K562 (cell line): ENCODE data around the gene TXLNA. TPM values are rescaled to one million over a fixed set of nuclear protein-coding genes. Genes with fewer than 3 reads are reported as not detected.
A peak's percentile ranks its signal among the peaks of the same experiment; 100 is the strongest.

Source experiments
- ADNP ChIP-seq: fragments of 200-800 bp; sonication (Bioruptor generic); IDR thresholded peaks from 2 replicates; pipeline ENCODE4 v1.6.1; 2016; ENCODE audit warnings: missing genetic modification characterization, missing compliant biosample characterization
- ARNT ChIP-seq, 2 experiments: fragments of 450-650 bp; IDR thresholded peaks; 2 replicates each; pipeline ENCODE4 v1.6.1; 2016; ENCODE audit warnings: mild to moderate bottlenecking in 1 of 2
- CEBPG ChIP-seq, 3 experiments: fragments of 200-800 bp in 1 of 3; sonication (Bioruptor generic) in 1 of 3; sonication (generic) in 1 of 3; formaldehyde crosslinking in 1 of 3; IDR thresholded peaks in 2 of 3; conservative IDR thresholded peaks in 1 of 3; 2 replicates each; pipeline versions ENCODE4 v1.6.1 to v1.8.0; 2016 to 2022; ENCODE audit warnings: missing compliant biosample characterization in 2 of 3, missing genetic modification characterization in 2 of 3, mild to moderate bottlenecking in 1 of 3, missing genetic modification reagents in 1 of 3
- MTA2 ChIP-seq: fragments of 450-650 bp; IDR thresholded peaks from 2 replicates; pipeline ENCODE4 v1.6.1; 2016; ENCODE audit warnings: low read depth
- MTA3 ChIP-seq: fragments of 450-650 bp; formaldehyde crosslinking; IDR thresholded peaks from 2 replicates; pipeline ENCODE4 v1.6.1; 2017; ENCODE audit warnings: mild to moderate bottlenecking, borderline replicate concordance
- PCBP2 ChIP-seq: fragments of 200-400 bp; formaldehyde crosslinking; IDR thresholded peaks from 2 replicates; pipeline ENCODE4 v1.6.1; 2018; ENCODE audit warnings: low read length, low read depth, mild to moderate bottlenecking, moderate library complexity; ENCODE audit not compliant: poor library complexity, severe bottlenecking
- RBM17 ChIP-seq: fragments of 200-400 bp; formaldehyde crosslinking; IDR thresholded peaks from 2 replicates; pipeline ENCODE4 v1.6.1; 2017; ENCODE audit warnings: low read depth, mild to moderate bottlenecking, low read length, borderline replicate concordance
- RFX7 ChIP-seq: fragments of 250-450 bp; sonication (Bioruptor Pico); IDR thresholded peaks from 2 replicates; pipeline ENCODE4 v1.5.1; 2021; ENCODE audit warnings: mild to moderate bottlenecking
- TEAD1 ChIP-seq, 2 experiments: fragments of 450-650 bp in 1 of 2; sonication (generic) in 1 of 2; formaldehyde crosslinking; IDR thresholded peaks; 2 replicates each; pipeline versions ENCODE4 v1.4.0 to v1.8.0; 2020 to 2022; ENCODE audit warnings: mild to moderate bottlenecking in 2 of 2, missing genetic modification reagents in 1 of 2
- ZNF444 ChIP-seq: fragments of 250-450 bp; sonication (Bioruptor Pico); IDR thresholded peaks from 2 replicates; pipeline ENCODE4 v1.4.0; 2020; ENCODE audit warnings: mild to moderate bottlenecking, moderate library complexity
- polyA plus RNA-seq, 8 experiments: library from polyadenylated mRNA; depleted of rRNA in 4 of 8; stranded (reverse) in 5 of 8; unstranded in 3 of 8; fragments of >200 nt; fragmentation: Nextera tagmentation in 2 of 8; fragmentation: Illumina TruSeq in 1 of 8; extraction: Ambion mirVana in 2 of 8; extraction: Trizol in 1 of 8; gene quantifications; 2 replicates each; pipeline versions ENCODE4 v1.2.1 to v1.2.3, GENCODE V29; 2011 to 2014; ENCODE audit warnings: inconsistent platforms in 1 of 8, missing spikeins in 1 of 8
- total RNA-seq, 7 experiments: library from RNA; depleted of rRNA in 6 of 7; stranded (reverse); fragments of >200 nt in 6 of 7; fragmentation: Illumina TruSeq in 2 of 7; extraction: Trizol in 2 of 7; gene quantifications; 2 replicates each; pipeline versions ENCODE4 v1.2.1 to v1.2.3, GENCODE V29; 2011 to 2021; ENCODE audit warnings: low replicate concordance in 1 of 7
- TF ChIP-seq, protein P1 (sequence below): IDR thresholded peaks from 2 replicates; pipeline ENCODE4 v1.6.1; 2014; ENCODE audit warnings: antibody characterized with exemption
- TF ChIP-seq, protein P2 (sequence below), 2 experiments: fragments of 450-650 bp; IDR thresholded peaks; 2 replicates each; pipeline ENCODE4 v1.6.1; 2016; ENCODE audit warnings: mild to moderate bottlenecking in 2 of 2, borderline replicate concordance in 1 of 2, low read depth in 1 of 2, moderate library complexity in 1 of 2
- TF ChIP-seq, protein P3 (sequence below): fragments of 250-450 bp; sonication (Bioruptor Pico); IDR thresholded peaks from 2 replicates; pipeline ENCODE4 v1.5.0; 2022; ENCODE audit warnings: mild to moderate bottlenecking
- TF ChIP-seq, protein P4 (sequence below): fragments of 200-800 bp; sonication (Bioruptor generic); IDR thresholded peaks from 2 replicates; pipeline ENCODE4 v1.6.1; 2017; ENCODE audit warnings: missing genetic modification characterization, missing compliant biosample characterization

TXLNA gene
- total and polyA plus RNA-seq, 9 of the 15 experiments (the other 6 are each of a cell fraction or from before 2014, with no cell fraction given) = 9.2 to 54.5 (median 39.3) TPM

DNA sequence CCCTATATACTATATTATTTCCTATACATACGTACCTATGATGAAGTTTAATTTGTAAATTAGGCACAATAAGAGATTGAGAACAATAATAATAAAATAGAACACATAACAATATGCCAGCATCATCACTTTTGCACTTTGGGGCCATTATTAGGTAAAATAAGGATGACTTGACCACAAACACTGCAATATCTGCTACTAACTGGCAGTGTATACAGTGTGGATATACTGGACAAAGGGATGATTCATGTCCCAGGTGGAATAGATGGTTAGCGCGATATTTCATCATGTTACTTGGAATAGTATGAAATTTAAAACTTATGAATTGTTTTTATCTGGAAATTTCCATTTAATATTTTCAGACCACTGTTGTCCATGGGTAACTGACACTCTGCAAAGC, 35.4 kb upstream of the TXLNA start (continued):
- TF ChIP-seq, protein P1, sequence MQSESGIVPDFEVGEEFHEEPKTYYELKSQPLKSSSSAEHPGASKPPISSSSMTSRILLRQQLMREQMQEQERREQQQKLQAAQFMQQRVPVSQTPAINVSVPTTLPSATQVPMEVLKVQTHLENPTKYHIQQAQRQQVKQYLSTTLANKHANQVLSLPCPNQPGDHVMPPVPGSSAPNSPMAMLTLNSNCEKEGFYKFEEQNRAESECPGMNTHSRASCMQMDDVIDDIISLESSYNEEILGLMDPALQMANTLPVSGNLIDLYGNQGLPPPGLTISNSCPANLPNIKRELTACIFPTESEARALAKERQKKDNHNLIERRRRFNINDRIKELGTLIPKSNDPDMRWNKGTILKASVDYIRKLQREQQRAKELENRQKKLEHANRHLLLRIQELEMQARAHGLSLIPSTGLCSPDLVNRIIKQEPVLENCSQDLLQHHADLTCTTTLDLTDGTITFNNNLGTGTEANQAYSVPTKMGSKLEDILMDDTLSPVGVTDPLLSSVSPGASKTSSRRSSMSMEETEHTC = no peak
- TF ChIP-seq ADNP (tag) (no peak), PCBP2 (no peak), TEAD1 (CRISPR knock-in tag; IDR thresholded peaks at IDR 0.05) (no peak), ARNT (IDR thresholded peaks at IDR 0.05) (no peak), ZNF444 (no peak), RFX7 (CRISPR knock-in tag) (no peak), MTA2 (no peak), RBM17 (no peak), MTA3 (no peak), CEBPG (CRISPR knock-in tag; IDR thresholded peaks at IDR 0.05) (no peak), CEBPG (tag; conservative IDR thresholded peaks at IDR 0.05 in 1 of 2, IDR thresholded peaks at IDR 0.05 in 1 of 2) (peak in 1 of 2 experiments; percentile 86; a peak in 2 of 4 replicates)
- TF ChIP-seq, protein P2, sequence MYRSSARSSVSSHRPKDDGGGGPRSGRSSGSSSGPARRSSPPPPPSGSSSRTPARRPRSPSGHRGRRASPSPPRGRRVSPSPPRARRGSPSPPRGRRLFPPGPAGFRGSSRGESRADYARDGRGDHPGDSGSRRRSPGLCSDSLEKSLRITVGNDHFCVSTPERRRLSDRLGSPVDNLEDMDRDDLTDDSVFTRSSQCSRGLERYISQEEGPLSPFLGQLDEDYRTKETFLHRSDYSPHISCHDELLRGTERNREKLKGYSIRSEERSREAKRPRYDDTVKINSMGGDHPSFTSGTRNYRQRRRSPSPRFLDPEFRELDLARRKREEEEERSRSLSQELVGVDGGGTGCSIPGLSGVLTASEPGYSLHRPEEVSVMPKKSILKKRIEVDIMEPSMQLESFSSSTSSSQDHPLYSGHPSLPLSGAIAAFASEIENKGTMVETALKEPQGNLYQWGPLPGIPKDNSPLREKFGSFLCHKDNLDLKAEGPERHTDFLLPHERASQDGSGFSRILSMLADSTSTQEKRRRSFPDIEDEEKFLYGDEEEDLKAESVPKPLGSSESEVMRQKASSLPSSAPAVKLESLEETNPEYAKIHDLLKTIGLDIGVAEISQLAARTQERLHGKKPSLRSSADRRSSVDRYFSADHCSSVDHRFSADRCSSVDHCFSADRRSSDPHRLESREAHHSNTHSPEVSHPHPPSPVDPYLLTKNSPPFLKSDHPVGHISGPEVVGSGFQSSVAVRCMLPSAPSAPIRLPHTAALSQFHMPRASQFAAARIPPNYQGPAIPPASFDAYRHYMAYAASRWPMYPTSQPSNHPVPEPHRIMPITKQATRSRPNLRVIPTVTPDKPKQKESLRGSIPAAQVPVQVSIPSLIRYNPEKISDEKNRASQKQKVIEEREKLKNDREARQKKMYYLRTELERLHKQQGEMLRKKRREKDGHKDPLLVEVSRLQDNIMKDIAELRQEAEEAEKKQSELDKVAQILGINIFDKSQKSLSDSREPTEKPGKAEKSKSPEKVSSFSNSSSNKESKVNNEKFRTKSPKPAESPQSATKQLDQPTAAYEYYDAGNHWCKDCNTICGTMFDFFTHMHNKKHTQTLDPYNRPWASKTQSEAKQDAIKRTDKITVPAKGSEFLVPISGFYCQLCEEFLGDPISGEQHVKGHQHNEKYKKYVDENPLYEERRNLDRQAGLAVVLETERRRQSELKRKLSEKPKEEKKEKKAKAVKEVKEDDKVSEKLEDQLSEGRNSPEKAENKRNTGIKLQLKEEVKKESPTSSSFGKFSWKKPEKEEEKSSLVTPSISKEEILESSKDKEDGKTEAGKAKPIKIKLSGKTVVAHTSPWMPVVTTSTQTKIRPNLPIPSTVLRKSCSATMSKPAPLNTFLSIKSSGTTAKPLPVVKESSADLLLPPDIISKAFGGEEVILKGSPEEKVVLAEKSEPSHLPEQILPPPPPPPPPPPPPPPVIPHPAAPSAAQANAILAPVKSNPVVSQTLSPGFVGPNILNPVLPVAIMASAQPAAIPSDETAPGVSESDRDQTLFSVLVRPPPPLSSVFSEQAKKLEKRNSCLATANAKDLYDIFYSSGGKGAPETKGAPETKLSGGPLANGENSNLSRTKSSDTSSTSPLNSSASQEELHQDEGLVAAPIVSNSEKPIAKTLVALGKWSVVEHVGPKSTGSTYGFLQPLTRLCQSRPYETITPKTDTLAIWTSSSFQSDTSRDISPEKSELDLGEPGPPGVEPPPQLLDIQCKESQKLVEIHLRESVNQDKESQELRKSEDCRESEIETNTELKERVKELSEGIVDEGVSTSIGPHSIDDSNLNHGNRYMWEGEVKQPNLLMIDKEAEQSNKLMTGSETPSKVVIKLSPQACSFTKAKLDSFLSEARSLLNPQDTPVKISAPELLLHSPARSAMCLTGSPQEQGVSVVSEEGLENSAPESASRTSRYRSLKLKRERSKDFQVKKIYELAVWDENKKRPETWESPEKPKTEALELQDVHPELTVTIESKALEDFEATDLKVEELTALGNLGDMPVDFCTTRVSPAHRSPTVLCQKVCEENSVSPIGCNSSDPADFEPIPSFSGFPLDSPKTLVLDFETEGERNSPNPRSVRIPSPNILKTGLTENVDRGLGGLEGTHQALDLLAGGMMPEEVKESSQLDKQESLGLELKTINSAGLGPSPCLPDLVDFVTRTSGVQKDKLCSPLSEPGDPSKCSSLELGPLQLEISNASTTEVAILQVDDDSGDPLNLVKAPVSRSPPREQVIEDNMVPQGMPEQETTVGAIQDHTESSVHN (IDR thresholded peaks at IDR 0.05; ENCODE audit: borderline replicate concordance in 1 of 2, low read depth in 1 of 2) = 0 out of 4 replicates have a peak, but pooled peaks of 1 of the 2 experiments have one; percentile 86
- TF ChIP-seq, protein P3, sequence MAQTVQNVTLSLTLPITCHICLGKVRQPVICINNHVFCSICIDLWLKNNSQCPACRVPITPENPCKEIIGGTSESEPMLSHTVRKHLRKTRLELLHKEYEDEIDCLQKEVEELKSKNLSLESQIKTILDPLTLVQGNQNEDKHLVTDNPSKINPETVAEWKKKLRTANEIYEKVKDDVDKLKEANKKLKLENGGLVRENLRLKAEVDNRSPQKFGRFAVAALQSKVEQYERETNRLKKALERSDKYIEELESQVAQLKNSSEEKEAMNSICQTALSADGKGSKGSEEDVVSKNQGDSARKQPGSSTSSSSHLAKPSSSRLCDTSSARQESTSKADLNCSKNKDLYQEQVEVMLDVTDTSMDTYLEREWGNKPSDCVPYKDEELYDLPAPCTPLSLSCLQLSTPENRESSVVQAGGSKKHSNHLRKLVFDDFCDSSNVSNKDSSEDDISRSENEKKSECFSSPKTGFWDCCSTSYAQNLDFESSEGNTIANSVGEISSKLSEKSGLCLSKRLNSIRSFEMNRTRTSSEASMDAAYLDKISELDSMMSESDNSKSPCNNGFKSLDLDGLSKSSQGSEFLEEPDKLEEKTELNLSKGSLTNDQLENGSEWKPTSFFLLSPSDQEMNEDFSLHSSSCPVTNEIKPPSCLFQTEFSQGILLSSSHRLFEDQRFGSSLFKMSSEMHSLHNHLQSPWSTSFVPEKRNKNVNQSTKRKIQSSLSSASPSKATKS (CRISPR knock-in tag) = no peak
- TF ChIP-seq, protein P4, sequence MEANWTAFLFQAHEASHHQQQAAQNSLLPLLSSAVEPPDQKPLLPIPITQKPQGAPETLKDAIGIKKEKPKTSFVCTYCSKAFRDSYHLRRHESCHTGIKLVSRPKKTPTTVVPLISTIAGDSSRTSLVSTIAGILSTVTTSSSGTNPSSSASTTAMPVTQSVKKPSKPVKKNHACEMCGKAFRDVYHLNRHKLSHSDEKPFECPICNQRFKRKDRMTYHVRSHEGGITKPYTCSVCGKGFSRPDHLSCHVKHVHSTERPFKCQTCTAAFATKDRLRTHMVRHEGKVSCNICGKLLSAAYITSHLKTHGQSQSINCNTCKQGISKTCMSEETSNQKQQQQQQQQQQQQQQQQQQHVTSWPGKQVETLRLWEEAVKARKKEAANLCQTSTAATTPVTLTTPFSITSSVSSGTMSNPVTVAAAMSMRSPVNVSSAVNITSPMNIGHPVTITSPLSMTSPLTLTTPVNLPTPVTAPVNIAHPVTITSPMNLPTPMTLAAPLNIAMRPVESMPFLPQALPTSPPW (CRISPR knock-in tag) = no peak
